Urinary bladder (tissue), 4 donors: ENCODE measurements around the gene FOXA1. TPM values are rescaled to one million over a fixed set of nuclear protein-coding genes. Genes with fewer than 3 reads are reported as not detected.
A peak's percentile ranks its signal among the peaks of the same experiment; 100 is the strongest.

Experiments used
- DNase-seq: peaks from one replicate; pipeline ENCODE4 v3.0.0-alpha.2; 2015; ENCODE audit errors: extremely low spot score
- H3K27ac ChIP-seq: one replicate; pipeline ENCODE4 v1.5.1; 2013; ENCODE audit warnings: low read depth, mild to moderate bottlenecking, moderate library complexity
- H3K36me3 ChIP-seq: one replicate; pipeline ENCODE4 v1.6.1; 2013; ENCODE audit warnings: mild to moderate bottlenecking, moderate library complexity; ENCODE audit not compliant: insufficient read depth
- H3K4me1 ChIP-seq: one replicate; pipeline ENCODE4 v1.6.1; 2013; ENCODE audit warnings: mild to moderate bottlenecking, moderate library complexity; ENCODE audit not compliant: insufficient read depth
- H3K4me3 ChIP-seq: one replicate; pipeline ENCODE4 v1.5.1; 2013; ENCODE audit warnings: low read depth, low read length
- WGBS: extraction: QIAGEN DNeasy Blood & Tissue Kit; methylation state at CpG from one replicate; pipeline ENCODE4 v1.1.7; 2013; 5-methylcytosine and 5-hydroxymethylcytosine counted together
- polyA plus RNA-seq: library from polyadenylated mRNA; stranded (reverse); fragments of 200-250 nt; gene quantifications from one replicate; pipeline ENCODE4 v1.2.3, GENCODE V29; 2013
- total RNA-seq: library from RNA; depleted of rRNA; stranded (reverse); fragments of >200 nt; gene quantifications from one replicate; pipeline ENCODE4 v1.2.3, GENCODE V29; 2014
- donor health status: healthy with polysubstance abuse.
- donor health status: healthy.

The FOXA1 gene
- total and polyA plus RNA-seq, 2 donors = 8.8 to 14.1 TPM

GRCh38 chr14:37589715-37590427, 5.2 kb downstream of the FOXA1 start:
- no peak overlapping the region for H3K27ac ChIP-seq
- H3K4me1 ChIP-seq = no peaks in the 10 kb centered on the region
- no peak for DNase-seq
- H3K36me3 ChIP-seq = no peaks in the 10 kb centered on the region
- H3K4me3 ChIP-seq = peak overlapping the region; percentile 17
- WGBS = 13% methylated on average over 6 of the region's 6 CpGs

GRCh38 chr14:37588956-37589714, 5.9 kb downstream of the FOXA1 start:
- 10% methylated on average over 16 of the region's 16 CpGs for WGBS
- Histone ChIP-seq H3K4me1 (no peaks in the 10 kb centered on the region), H3K4me3 (no peak overlapping the region), H3K27ac (peak overlapping the region; percentile 81), H3K36me3 (no peaks in the 10 kb centered on the region)
- DNase-seq = no peak

GRCh38 chr14:37588667-37588955, 6.4 kb downstream of the FOXA1 start:
- H3K4me1 ChIP-seq = no peaks in the 10 kb centered on the region
- H3K27ac ChIP-seq = peak overlapping the region; percentile 86
- peak overlapping the region; percentile 19 for H3K4me3 ChIP-seq
- no peak for DNase-seq
- WGBS = 18% methylated on average over 6 of the region's 6 CpGs
- H3K36me3 ChIP-seq = no peaks in the 10 kb centered on the region

GRCh38 chr14:37587881-37588666, 7.0 kb downstream of the FOXA1 start:
- Histone ChIP-seq H3K27ac (peak overlapping the region; percentile 86), H3K4me1 (no peaks in the 10 kb centered on the region), H3K4me3 (peak overlapping the region; percentile 19), H3K36me3 (no peaks in the 10 kb centered on the region)
- WGBS = 3% methylated on average over 63 of the region's 63 CpGs
- no peak for DNase-seq

- Histone ChIP-seq H3K27ac (peak overlapping the region; percentile 86), H3K36me3 (no peaks in the 10 kb centered on the region), H3K4me1 (no peaks in the 10 kb centered on the region), H3K4me3 (no peak overlapping the region)
- WGBS = 10% methylated on average over 4 of the region's 4 CpGs
- no peak for DNase-seq
Observed at GRCh38 chr14:37587131-37587803, 7.8 kb downstream of the FOXA1 start.

GRCh38 chr14:37586797-37587130, 8.3 kb downstream of the FOXA1 start:
- H3K4me3 ChIP-seq = no peak overlapping the region
- no peak overlapping the region for H3K27ac ChIP-seq
- DNase-seq = no peak
- 3% methylated on average over 1 of the region's 1 CpG for WGBS
- H3K4me1 ChIP-seq = no peaks in the 10 kb centered on the region
- no peaks in the 10 kb centered on the region for H3K36me3 ChIP-seq

- no peak for DNase-seq
- H3K36me3 ChIP-seq = no peaks in the 10 kb centered on the region
- H3K4me1 ChIP-seq = no peaks in the 10 kb centered on the region
- peak overlapping the region; percentile 67 for H3K27ac ChIP-seq
- H3K4me3 ChIP-seq = no peak overlapping the region
- 8% methylated on average over 10 of the region's 10 CpGs for WGBS
Observed at GRCh38 chr14:37585971-37586796, 8.9 kb downstream of the FOXA1 start.

- H3K36me3 ChIP-seq = no peaks in the 10 kb centered on the region
- no peak overlapping the region for H3K4me3 ChIP-seq
- 6% methylated on average over 23 of the region's 23 CpGs for WGBS
- DNase-seq = no peak
- no peaks in the 10 kb centered on the region for H3K4me1 ChIP-seq
- peak overlapping the region; percentile 81 for H3K27ac ChIP-seq
Observed at GRCh38 chr14:37585101-37585511, 9.9 kb downstream of the FOXA1 start.

GRCh38 chr14:37584211-37585100, 10.6 kb downstream of the FOXA1 start:
- no peaks in the 10 kb centered on the region for H3K4me1 ChIP-seq
- H3K27ac ChIP-seq = peak overlapping the region; percentile 81
- no peaks in the 10 kb centered on the region for H3K36me3 ChIP-seq
- 5% methylated on average over 62 of the region's 62 CpGs for WGBS
- H3K4me3 ChIP-seq = no peak overlapping the region
- no peak for DNase-seq

GRCh38 chr14:37583358-37584210, 11.5 kb downstream of the FOXA1 start:
- no peak for DNase-seq
- no peaks in the 10 kb centered on the region for H3K36me3 ChIP-seq
- WGBS = 4% methylated on average over 67 of the region's 67 CpGs
- no peaks in the 10 kb centered on the region for H3K4me1 ChIP-seq
- H3K27ac ChIP-seq = peak overlapping the region; percentile 84
- peak overlapping the region; percentile 13 for H3K4me3 ChIP-seq

GRCh38 chr14:37580146-37580545, 14.9 kb downstream of the FOXA1 start:
- no peak for DNase-seq
- Histone ChIP-seq H3K27ac (no peak overlapping the region), H3K4me1 (no peaks in the 10 kb centered on the region), H3K4me3 (no peak overlapping the region), H3K36me3 (no peaks in the 10 kb centered on the region)
- WGBS = 71% methylated on average over 2 of the region's 2 CpGs
